ENCODE data around the gene FGF8. TPM values are rescaled to one million over a fixed set of nuclear protein-coding genes. Genes with fewer than 3 reads are reported as not detected.

Gene FGF8
- total and polyA plus RNA-seq, 4 experiments from 2014 or later: not detected

GRCh38 chr10:101779544-101780186, 3.8 kb upstream of the FGF8 start:
- Mint-ChIP-seq H3K36me3 (peaks cover 0 to 6% of the 10 kb centered on the region in 2 donors), H3K27me3 (peaks cover 21 to 22% of the 10 kb centered on the region in 2 donors), H3K4me1 (peaks cover 35 to 76% (median 52%) of the 10 kb centered on the region in 4 donors), H3K9me3 (peaks cover 0 to 2% (median 0%) of the 10 kb centered on the region in 8 donors), H3K27ac (peak overlapping the region in 5 of 7 donors; percentile 57 to 91 (median 76)), H3K4me3 (peak overlapping the region; percentile 72 to 90 (median 78))
- Histone ChIP-seq H3K4me3 (ENCODE audit: low read length in 2 of 2) (peak overlapping the region; percentile 36 to 56), H3K27me3 (ENCODE audit: insufficient read depth, low read length) (peaks cover 32% of the 10 kb centered on the region), H3K27ac (ENCODE audit: low read depth, low read length) (no peak overlapping the region), H3K4me1 (ENCODE audit: insufficient read depth, low read length) (peaks cover 70% of the 10 kb centered on the region), H3K36me3 (ENCODE audit: insufficient read depth, low read length) (peaks cover 1% of the 10 kb centered on the region), H3K9me3 (ENCODE audit: control insufficient read depth in 1 of 2, low read length in 2 of 2) (no peaks in the 10 kb centered on the region)
- ChIA-PET POLR2A (ENCODE audit: partially characterized antibody) (interaction anchor here (1.0 kb wide), 1 partner anchor 36 kb away, joined by 3 read pairs; no protein-coding TSS in a partner anchor), CTCF (ENCODE audit: partially characterized antibody) (interaction anchor here (0.7 to 4.1 kb wide), 18 partner anchors 7 to 1993 kb away, joined by 3 to 35 read pairs (median 4); partner anchors contain the start of gene KCNIP2)
- intact Hi-C loops (cut with micrococcal nuclease): loop anchor here (2.0 to 5.0 kb wide), 4 partner anchors 85 to 293 kb away; partner anchors contain the start of genes DPCD, FBXW4 and POLL
- DNase-seq: peak; percentile 70 to 82 (median 78)

- Histone ChIP-seq H3K27me3 (ENCODE audit: insufficient read depth, low read length) (peaks cover 37% of the 10 kb centered on the region), H3K4me1 (ENCODE audit: insufficient read depth, low read length) (peaks cover 70% of the 10 kb centered on the region), H3K4me3 (ENCODE audit: low read length in 2 of 2) (peak overlapping the region; percentile 36 to 56), H3K36me3 (ENCODE audit: insufficient read depth, low read length) (no peaks in the 10 kb centered on the region), H3K27ac (ENCODE audit: low read depth, low read length) (no peak overlapping the region), H3K9me3 (ENCODE audit: control insufficient read depth in 1 of 2, low read length in 2 of 2) (no peaks in the 10 kb centered on the region)
- peak overlapping the region; percentile 72 to 90 (median 78) for H3K4me3 Mint-ChIP-seq
- H3K4me1 Mint-ChIP-seq: peaks cover 32 to 76% (median 51%) of the 10 kb centered on the region in 4 donors
- peak in 2 of 5 donors; percentile 24 to 39 for DNase-seq
- intact Hi-C loops (cut with micrococcal nuclease): no loop called here
- peak overlapping the region in 3 of 7 donors; percentile 8 to 94 (median 63) for H3K27ac Mint-ChIP-seq
- POLR2A ChIA-PET (ENCODE audit: partially characterized antibody): interaction anchor here (1.0 kb wide), 1 partner anchor 37 kb away, joined by 3 read pairs; no protein-coding TSS in a partner anchor
- CTCF ChIA-PET (ENCODE audit: partially characterized antibody): interaction anchor here (0.7 to 4.1 kb wide), 10 partner anchors 9 to 1993 kb away, joined by 3 to 35 read pairs (median 3); partner anchors contain the start of gene KCNIP2
- H3K9me3 Mint-ChIP-seq: peaks cover 0 to 2% (median 0%) of the 10 kb centered on the region in 8 donors
- H3K36me3 Mint-ChIP-seq: peaks cover 0 to 4% of the 10 kb centered on the region in 2 donors
- peaks cover 28 to 29% of the 10 kb centered on the region in 2 donors for H3K27me3 Mint-ChIP-seq
Observed at GRCh38 chr10:101778781-101779543, 3.0 kb upstream of the FGF8 start.

- peak overlapping the region in 2 of 7 donors; percentile 18 to 63 for H3K27ac Mint-ChIP-seq
Observed at GRCh38 chr10:101778151-101778780, 2.4 kb upstream of the FGF8 start.

GRCh38 chr10:101777619-101778145, 1.8 kb upstream of the FGF8 start:
- Mint-ChIP-seq H3K9me3 (no peaks in the 10 kb centered on the region), H3K27ac (peak overlapping the region in 1 of 7 donors; percentile 18), H3K4me1 (peaks cover 29 to 76% (median 45%) of the 10 kb centered on the region in 4 donors), H3K4me3 (peak overlapping the region in 6 of 8 donors; percentile 1 to 59 (median 44)), H3K36me3 (no peaks in the 10 kb centered on the region), H3K27me3 (peaks cover 36 to 41% of the 10 kb centered on the region in 2 donors)
- ChIA-PET CTCF (ENCODE audit: partially characterized antibody) (interaction anchor here (4.1 kb wide), 1 partner anchor 10 kb away, joined by 23 read pairs; no protein-coding TSS in a partner anchor), POLR2A (ENCODE audit: partially characterized antibody) (no interaction called here)
- Histone ChIP-seq H3K4me1 (ENCODE audit: insufficient read depth, low read length) (peaks cover 60% of the 10 kb centered on the region), H3K9me3 (ENCODE audit: control insufficient read depth in 1 of 2, low read length in 2 of 2) (no peaks in the 10 kb centered on the region), H3K36me3 (ENCODE audit: insufficient read depth, low read length) (no peaks in the 10 kb centered on the region), H3K4me3 (ENCODE audit: low read length in 2 of 2) (no peak overlapping the region), H3K27ac (ENCODE audit: low read depth, low read length) (no peak overlapping the region), H3K27me3 (ENCODE audit: insufficient read depth, low read length) (peaks cover 47% of the 10 kb centered on the region)
- intact Hi-C loops (cut with micrococcal nuclease): no loop called here
- DNase-seq: no peak

More at GRCh38 chr10:101778151-101778780, 2.4 kb upstream of the FGF8 start:
- no peak for DNase-seq
- Histone ChIP-seq H3K4me1 (ENCODE audit: insufficient read depth, low read length) (peaks cover 63% of the 10 kb centered on the region), H3K27me3 (ENCODE audit: insufficient read depth, low read length) (peaks cover 43% of the 10 kb centered on the region), H3K9me3 (ENCODE audit: control insufficient read depth in 1 of 2, low read length in 2 of 2) (no peaks in the 10 kb centered on the region), H3K4me3 (ENCODE audit: low read length in 2 of 2) (no peak overlapping the region), H3K27ac (ENCODE audit: low read depth, low read length) (no peak overlapping the region), H3K36me3 (ENCODE audit: insufficient read depth, low read length) (no peaks in the 10 kb centered on the region)
- ChIA-PET CTCF (ENCODE audit: partially characterized antibody) (interaction anchor here (1.1 to 4.1 kb wide), 6 partner anchors 9 to 232 kb away, joined by 3 to 35 read pairs (median 4); partner anchors contain the start of gene KCNIP2), POLR2A (ENCODE audit: partially characterized antibody) (no interaction called here)
- peaks cover 0 to 2% (median 0%) of the 10 kb centered on the region in 8 donors for H3K9me3 Mint-ChIP-seq
- peak overlapping the region in 7 of 8 donors; percentile 72 to 90 (median 76) for H3K4me3 Mint-ChIP-seq
- peaks cover 33 to 76% (median 49%) of the 10 kb centered on the region in 4 donors for H3K4me1 Mint-ChIP-seq
- peaks cover 35 to 36% of the 10 kb centered on the region in 2 donors for H3K27me3 Mint-ChIP-seq
- peaks cover 0 to 3% of the 10 kb centered on the region in 2 donors for H3K36me3 Mint-ChIP-seq
- intact Hi-C loops (cut with micrococcal nuclease): no loop called here

GRCh38 chr10:101776161-101776817, 375 bp upstream of the FGF8 start:
- peaks cover 0 to 1% (median 0%) of the 10 kb centered on the region in 8 donors for H3K9me3 Mint-ChIP-seq
- ChIA-PET CTCF (ENCODE audit: partially characterized antibody) (no interaction called here), POLR2A (ENCODE audit: partially characterized antibody) (no interaction called here)
- Histone ChIP-seq H3K9me3 (ENCODE audit: control insufficient read depth in 1 of 2, low read length in 2 of 2) (no peaks in the 10 kb centered on the region), H3K4me1 (ENCODE audit: insufficient read depth, low read length) (peaks cover 47% of the 10 kb centered on the region), H3K27ac (ENCODE audit: low read depth, low read length) (no peak overlapping the region), H3K4me3 (ENCODE audit: low read length in 2 of 2) (no peak overlapping the region), H3K27me3 (ENCODE audit: insufficient read depth, low read length) (peaks cover 51% of the 10 kb centered on the region), H3K36me3 (ENCODE audit: insufficient read depth, low read length) (no peaks in the 10 kb centered on the region)
- H3K27ac Mint-ChIP-seq: no peak overlapping the region
- H3K4me3 Mint-ChIP-seq: peak overlapping the region in 6 of 8 donors; percentile 20 to 59 (median 52)
- H3K4me1 Mint-ChIP-seq: peaks cover 20 to 63% (median 35%) of the 10 kb centered on the region in 4 donors
- DNase-seq: no peak
- intact Hi-C loops (cut with micrococcal nuclease): no loop called here
- H3K36me3 Mint-ChIP-seq: no peaks in the 10 kb centered on the region
- peaks cover 45 to 53% of the 10 kb centered on the region in 2 donors for H3K27me3 Mint-ChIP-seq

GRCh38 chr10:101774589-101775272, 1.2 kb downstream of the FGF8 start:
- Histone ChIP-seq H3K4me1 (ENCODE audit: insufficient read depth, low read length) (peaks cover 32% of the 10 kb centered on the region), H3K9me3 (ENCODE audit: control insufficient read depth in 1 of 2, low read length in 2 of 2) (no peaks in the 10 kb centered on the region), H3K27me3 (ENCODE audit: insufficient read depth, low read length) (peaks cover 56% of the 10 kb centered on the region), H3K4me3 (ENCODE audit: low read length in 2 of 2) (no peak overlapping the region), H3K27ac (ENCODE audit: low read depth, low read length) (no peak overlapping the region), H3K36me3 (ENCODE audit: insufficient read depth, low read length) (no peaks in the 10 kb centered on the region)
- ChIA-PET POLR2A (ENCODE audit: partially characterized antibody) (interaction anchor here (1.5 kb wide), 1 partner anchor 10 kb away, joined by 5 read pairs; no protein-coding TSS in a partner anchor), CTCF (ENCODE audit: partially characterized antibody) (interaction anchor here (1.3 kb wide), 1 partner anchor 66 kb away, joined by 3 read pairs; no protein-coding TSS in a partner anchor)
- intact Hi-C loops (cut with micrococcal nuclease): no loop called here
- Mint-ChIP-seq H3K9me3 (peaks cover 0 to 1% (median 0%) of the 10 kb centered on the region in 8 donors), H3K27ac (peak overlapping the region in 2 of 7 donors; percentile 24 to 86), H3K4me3 (peak overlapping the region; percentile 10 to 67 (median 59)), H3K4me1 (peaks cover 19 to 54% (median 25%) of the 10 kb centered on the region in 4 donors), H3K27me3 (peaks cover 47 to 57% of the 10 kb centered on the region in 2 donors), H3K36me3 (no peaks in the 10 kb centered on the region)
- DNase-seq: no peak
